Sigmoid colon (tissue), 7 donors: Measurements from ENCODE around the gene FOXRED2. TPM values are rescaled to one million over a fixed set of nuclear protein-coding genes. Genes with fewer than 3 reads are reported as not detected.

Source experiments
- DNase-seq: peaks from one replicate; pipeline ENCODE4 v3.0.0-alpha.2; 2019
- H3K27ac ChIP-seq, 4 donors: fragments of 200-600 bp; sonication (generic); one replicate each; pipeline ENCODE4 v1.5.1; 2016 to 2019; ENCODE audit warnings: mild to moderate bottlenecking in 1 of 4
- H3K27me3 ChIP-seq, 3 donors: fragments of 200-600 bp; sonication (generic); one replicate each; pipeline ENCODE4 v1.5.1; 2019; ENCODE audit warnings: mild to moderate bottlenecking in 1 of 3
- H3K36me3 ChIP-seq, 4 donors: fragments of 200-600 bp; sonication (generic); one replicate each; pipeline ENCODE4 v1.5.1; 2016 to 2019
- H3K4me1 ChIP-seq, 4 donors: fragments of 200-600 bp; sonication (generic); one replicate each; pipeline ENCODE4 v1.5.1; 2017 to 2019
- H3K4me3 ChIP-seq, 4 donors: fragments of 200-600 bp; sonication (generic); one replicate each; pipeline ENCODE4 v1.5.1; 2017 to 2019; ENCODE audit warnings: mild to moderate bottlenecking in 2 of 4, moderate library complexity in 1 of 4
- H3K9me3 ChIP-seq, 4 donors: fragments of 200-600 bp in 3 of 4; sonication (generic) in 3 of 4; one replicate each; pipeline versions ENCODE4 v1.5.1 to v1.6.1; 2013 to 2019
- EP300 ChIP-seq, 4 donors: sonication (generic); formaldehyde crosslinking; IDR thresholded peaks; one replicate each; pipeline ENCODE4 v1.6.1; 2017; ENCODE audit warnings: antibody characterized with exemption in 4 of 4
- POLR2A ChIP-seq, 2 donors: fragments of 450-650 bp; IDR thresholded peaks; one replicate each; pipeline ENCODE4 v1.6.1; 2016; ENCODE audit warnings: antibody characterized with exemption in 2 of 2, mild to moderate bottlenecking in 2 of 2, moderate library complexity in 2 of 2
- POLR2AphosphoS5 ChIP-seq, 4 donors: sonication (generic); formaldehyde crosslinking; IDR thresholded peaks; one replicate each; pipeline ENCODE4 v1.6.1; 2017; ENCODE audit warnings: antibody characterized with exemption in 4 of 4
- WGBS, 2 donors: extraction: QIAGEN DNeasy Blood & Tissue Kit; methylation state at CpG; one replicate each; pipeline ENCODE4 v1.1.7; 2013; 5-methylcytosine and 5-hydroxymethylcytosine counted together
- intact Hi-C: fragments of 100-400 bp; cut with DNase I; formaldehyde crosslinking; loops from one replicate; pipeline ENCODE4 v1.15.1; 2023
- polyA plus RNA-seq, 3 donors: library from polyadenylated mRNA; stranded (reverse); fragments of 200-250 nt; gene quantifications; one replicate each; pipeline ENCODE4 v1.2.3, GENCODE V29; 2013
- total RNA-seq, 4 donors: library from RNA; depleted of rRNA; stranded (reverse); fragments of >200 nt; gene quantifications; one replicate each; pipeline ENCODE4 v1.1.0, GENCODE V29; 2016
- TF ChIP-seq, protein P1 (sequence below), 4 experiments: fragments of 450-650 bp in 3 of 4; fragments of 200-600 bp in 1 of 4; IDR thresholded peaks; one replicate each; pipeline ENCODE4 v1.5.1; 2016 to 2019; ENCODE audit warnings: antibody characterized with exemption in 4 of 4, mild to moderate bottlenecking in 3 of 4, moderate library complexity in 2 of 4
- donor health status: healthy with polysubstance abuse.
- donor health status: Bipolar disorder and iron deficiency.
- donor health status: healthy.

FOXRED2 gene
- 1 to 10 TPM; 4.2 to 4.8 (median 4.7) TPM for total RNA-seq
- polyA plus RNA-seq: 1 to 10 TPM in 1 of 3 donors, under 1 TPM in 2; under 0.01 to 5.4 (median 0.69) TPM

DNA sequence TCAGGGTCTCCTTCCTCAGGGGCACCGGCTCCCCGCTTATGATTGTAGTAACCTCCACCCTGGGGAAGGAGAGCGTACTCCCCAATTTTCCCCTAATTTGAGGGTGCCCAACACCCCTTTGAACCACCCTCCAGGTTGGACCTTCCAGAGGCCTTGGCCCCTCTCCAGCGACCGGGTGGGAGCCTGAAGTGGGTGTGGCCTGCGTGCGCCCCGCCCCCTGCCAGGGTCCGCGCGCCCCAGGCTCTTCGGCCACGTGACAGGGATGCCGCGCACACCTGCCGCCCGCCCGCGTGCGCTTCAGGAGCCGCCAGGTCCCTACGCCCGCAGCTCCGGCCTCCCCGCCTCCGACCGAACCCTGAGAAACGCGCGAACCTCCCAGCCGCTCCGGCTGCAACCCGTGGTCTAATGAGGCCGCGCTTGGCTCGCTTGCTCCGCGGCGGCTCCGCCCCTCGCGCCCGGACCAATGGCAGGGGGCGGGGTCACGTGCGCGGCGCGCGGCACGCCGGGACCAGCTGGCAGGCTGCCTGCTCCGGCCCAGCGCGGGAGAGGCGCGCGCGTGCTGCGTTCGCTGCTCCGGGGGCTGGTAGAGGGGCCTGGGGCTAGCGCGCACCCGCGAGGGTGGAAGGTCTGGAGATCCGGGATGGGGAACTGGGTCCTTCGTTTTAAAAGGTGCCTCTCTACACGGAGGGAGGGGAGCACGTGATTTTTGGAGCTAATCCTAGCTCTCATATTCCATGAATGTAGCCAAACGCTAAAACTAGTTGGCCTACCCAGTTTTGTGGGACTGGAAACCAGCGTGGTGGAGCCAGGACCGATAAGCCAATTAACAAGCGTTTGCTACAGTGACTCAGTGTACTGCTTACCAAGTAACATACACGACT lies at the start of gene FOXRED2:
FOXRED2 (minus strand) TSS at position 404 of the 881 bp plus-strand sequence. CDS start 618 bp downstream, outside the sequence.
- H3K36me3 ChIP-seq: peaks cover 0 to 16% (median 9%) of the 10 kb centered on the region in 4 donors
- TF ChIP-seq POLR2A (IDR thresholded peaks at IDR 0.05): peak; percentile 8 to 16
- no peak for TF ChIP-seq EP300 (IDR thresholded peaks at IDR 0.05)
- TF ChIP-seq POLR2AphosphoS5 (IDR thresholded peaks at IDR 0.05): peak; percentile 79 to 94 (median 88)
- 6% methylated on average over 75 of the region's 75 CpGs for WGBS, 2 donors
- peak within 1 kb of the TSS; percentile 82 to 86 (median 82) for H3K27ac ChIP-seq
- no peaks in the 10 kb centered on the region for H3K9me3 ChIP-seq
- H3K4me1 ChIP-seq: peaks cover 0 to 29% (median 20%) of the 10 kb centered on the region in 4 donors
- H3K4me3 ChIP-seq: peak within 1 kb of the TSS; percentile 36 to 61 (median 55)
- no peaks in the 10 kb centered on the region for H3K27me3 ChIP-seq
- DNase-seq: peak; percentile 95
- intact Hi-C loops: no loop called here

DNA sequence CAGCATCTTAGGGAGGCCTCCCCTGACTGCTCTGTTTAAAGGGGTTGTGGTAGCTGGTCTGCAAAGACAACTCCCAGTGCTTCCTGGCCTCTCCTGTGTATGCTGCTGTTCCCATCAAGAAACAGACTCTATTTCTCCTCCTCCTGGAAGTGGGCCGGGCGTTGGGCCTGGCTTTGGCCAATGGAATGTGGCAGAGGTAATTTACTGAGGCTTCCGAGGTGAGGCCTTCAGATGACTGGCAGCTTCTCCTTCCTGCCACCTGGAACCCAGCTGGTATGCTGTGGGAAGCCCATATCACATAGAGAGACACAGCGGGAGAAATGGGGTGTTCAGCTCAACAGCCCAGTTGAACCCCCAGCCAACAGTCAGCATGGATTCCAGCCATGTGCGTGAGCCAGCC lies 47.3 kb upstream of the FOXRED2 start:
- Histone ChIP-seq H3K27ac (no peak overlapping the region), H3K27me3 (peaks cover 0 to 30% (median 0%) of the 10 kb centered on the region in 3 donors), H3K4me1 (no peaks in the 10 kb centered on the region), H3K36me3 (no peaks in the 10 kb centered on the region), H3K4me3 (no peak overlapping the region), H3K9me3 (no peaks in the 10 kb centered on the region)
- intact Hi-C loops: no loop called here
- no peak for DNase-seq
- 40 to 55% methylated on average over 5 of the region's 5 CpGs for WGBS, 2 donors
- TF ChIP-seq, protein P1, sequence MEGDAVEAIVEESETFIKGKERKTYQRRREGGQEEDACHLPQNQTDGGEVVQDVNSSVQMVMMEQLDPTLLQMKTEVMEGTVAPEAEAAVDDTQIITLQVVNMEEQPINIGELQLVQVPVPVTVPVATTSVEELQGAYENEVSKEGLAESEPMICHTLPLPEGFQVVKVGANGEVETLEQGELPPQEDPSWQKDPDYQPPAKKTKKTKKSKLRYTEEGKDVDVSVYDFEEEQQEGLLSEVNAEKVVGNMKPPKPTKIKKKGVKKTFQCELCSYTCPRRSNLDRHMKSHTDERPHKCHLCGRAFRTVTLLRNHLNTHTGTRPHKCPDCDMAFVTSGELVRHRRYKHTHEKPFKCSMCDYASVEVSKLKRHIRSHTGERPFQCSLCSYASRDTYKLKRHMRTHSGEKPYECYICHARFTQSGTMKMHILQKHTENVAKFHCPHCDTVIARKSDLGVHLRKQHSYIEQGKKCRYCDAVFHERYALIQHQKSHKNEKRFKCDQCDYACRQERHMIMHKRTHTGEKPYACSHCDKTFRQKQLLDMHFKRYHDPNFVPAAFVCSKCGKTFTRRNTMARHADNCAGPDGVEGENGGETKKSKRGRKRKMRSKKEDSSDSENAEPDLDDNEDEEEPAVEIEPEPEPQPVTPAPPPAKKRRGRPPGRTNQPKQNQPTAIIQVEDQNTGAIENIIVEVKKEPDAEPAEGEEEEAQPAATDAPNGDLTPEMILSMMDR (IDR thresholded peaks at IDR 0.05): no peak
- TF ChIP-seq POLR2A (IDR thresholded peaks at IDR 0.05) (no peak), POLR2AphosphoS5 (IDR thresholded peaks at IDR 0.05) (no peak), EP300 (IDR thresholded peaks at IDR 0.05) (no peak)

DNA sequence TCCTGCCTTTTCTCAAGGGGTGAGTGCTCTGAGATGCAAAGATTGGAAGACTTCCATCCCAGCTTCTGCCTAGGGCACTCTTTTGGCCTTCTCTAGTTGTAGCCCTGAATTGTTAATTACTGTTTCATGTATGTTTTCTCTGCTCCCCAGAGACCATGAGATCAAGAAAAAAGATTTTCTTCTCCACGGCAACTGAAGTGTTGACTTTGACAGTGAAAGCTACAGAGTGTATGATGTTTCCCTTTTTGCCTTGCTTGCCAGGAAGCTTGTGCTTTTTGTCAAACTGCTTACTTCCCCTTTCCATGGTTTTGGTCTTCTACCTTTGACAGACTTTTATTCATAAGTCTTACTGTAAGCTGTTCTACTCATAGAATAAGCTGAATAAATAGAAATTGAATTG lies 45.4 kb upstream of the FOXRED2 start:
- DNase-seq: no peak
- TF ChIP-seq POLR2AphosphoS5 (IDR thresholded peaks at IDR 0.05): no peak
- no peak for TF ChIP-seq EP300 (IDR thresholded peaks at IDR 0.05)
- TF ChIP-seq, protein P1 (IDR thresholded peaks at IDR 0.05): no peak
- no peak for TF ChIP-seq POLR2A (IDR thresholded peaks at IDR 0.05)
- 27 to 47% methylated on average over 1 of the region's 1 CpG for WGBS, 2 donors
- Histone ChIP-seq H3K4me1 (no peaks in the 10 kb centered on the region), H3K4me3 (no peak overlapping the region), H3K27me3 (peaks cover 0 to 34% (median 0%) of the 10 kb centered on the region in 3 donors), H3K36me3 (no peaks in the 10 kb centered on the region), H3K27ac (no peak overlapping the region), H3K9me3 (no peaks in the 10 kb centered on the region)
- intact Hi-C loops: no loop called here

DNA sequence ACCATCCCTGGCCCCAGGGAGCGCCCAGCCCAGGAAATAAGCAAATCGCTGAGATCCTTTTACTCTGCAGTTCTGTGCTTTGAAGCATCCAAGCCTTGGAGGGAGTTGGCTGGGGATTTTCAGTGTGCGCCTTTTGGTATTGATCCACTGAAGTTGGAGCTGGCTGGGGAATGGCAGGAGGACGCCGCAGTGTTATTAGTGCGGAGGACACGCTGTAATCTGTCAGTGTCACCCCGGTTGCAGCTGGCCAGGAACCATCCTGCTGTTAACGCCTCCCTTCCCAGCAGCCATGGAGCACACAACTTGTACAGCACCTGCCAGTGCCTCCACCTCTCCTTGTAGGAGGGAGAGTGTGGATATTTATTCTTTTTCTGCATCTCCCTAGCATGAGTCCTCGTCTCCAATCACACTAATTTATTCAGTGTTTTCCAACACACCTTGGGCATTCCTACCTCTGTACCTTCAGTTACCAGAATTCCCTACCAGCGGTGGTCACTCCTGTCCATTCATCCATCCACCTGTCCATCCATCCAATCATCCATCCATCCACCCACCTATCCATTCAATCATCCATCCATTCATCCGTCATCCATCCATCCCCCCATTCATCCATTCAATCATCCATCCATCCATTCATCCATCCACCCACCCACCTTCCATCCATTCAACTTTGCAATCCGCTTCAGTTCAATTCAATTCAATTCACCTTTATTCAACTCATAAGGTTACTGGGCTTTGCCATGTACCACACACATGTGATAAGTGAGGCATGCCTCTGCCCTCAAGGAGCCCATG lies 44.1 kb upstream of the FOXRED2 start:
- Histone ChIP-seq H3K27me3 (peaks cover 0 to 46% (median 0%) of the 10 kb centered on the region in 3 donors), H3K9me3 (no peaks in the 10 kb centered on the region), H3K27ac (no peak overlapping the region), H3K36me3 (no peaks in the 10 kb centered on the region), H3K4me1 (no peaks in the 10 kb centered on the region), H3K4me3 (no peak overlapping the region)
- intact Hi-C loops: no loop called here
- 62 to 68% methylated on average over 13 of the region's 13 CpGs for WGBS, 2 donors
- no peak for TF ChIP-seq POLR2AphosphoS5 (IDR thresholded peaks at IDR 0.05)
- no peak for TF ChIP-seq EP300 (IDR thresholded peaks at IDR 0.05)
- no peak for TF ChIP-seq POLR2A (IDR thresholded peaks at IDR 0.05)
- TF ChIP-seq, protein P1 (IDR thresholded peaks at IDR 0.05): no peak
- no peak for DNase-seq
